ENCODE data around the gene TMEM163.

The TMEM163 gene

DNA sequence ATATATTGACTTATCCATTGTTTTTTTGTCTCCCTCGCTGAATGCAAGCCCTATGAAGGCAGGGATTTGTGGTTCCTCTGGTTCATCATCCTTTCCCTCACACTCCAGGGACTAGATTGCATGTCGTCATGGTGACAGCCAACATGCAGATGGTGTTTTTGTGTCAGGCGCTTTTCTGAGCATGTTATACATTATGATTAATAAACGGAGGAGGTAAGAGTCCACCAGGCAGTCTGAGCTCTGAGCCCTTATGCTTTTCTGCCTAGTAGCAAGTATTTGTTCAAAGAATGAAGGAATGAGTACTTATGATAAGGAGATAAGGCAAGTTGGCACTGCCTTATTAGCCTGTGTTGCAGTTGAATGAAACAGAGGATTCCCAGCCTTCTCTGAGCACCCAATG is 283.3 kb downstream of the TMEM163 start:
- no peaks in the 10 kb centered on the region for H3K27me3 ChIP-seq
- TF ChIP-seq, protein P1, sequence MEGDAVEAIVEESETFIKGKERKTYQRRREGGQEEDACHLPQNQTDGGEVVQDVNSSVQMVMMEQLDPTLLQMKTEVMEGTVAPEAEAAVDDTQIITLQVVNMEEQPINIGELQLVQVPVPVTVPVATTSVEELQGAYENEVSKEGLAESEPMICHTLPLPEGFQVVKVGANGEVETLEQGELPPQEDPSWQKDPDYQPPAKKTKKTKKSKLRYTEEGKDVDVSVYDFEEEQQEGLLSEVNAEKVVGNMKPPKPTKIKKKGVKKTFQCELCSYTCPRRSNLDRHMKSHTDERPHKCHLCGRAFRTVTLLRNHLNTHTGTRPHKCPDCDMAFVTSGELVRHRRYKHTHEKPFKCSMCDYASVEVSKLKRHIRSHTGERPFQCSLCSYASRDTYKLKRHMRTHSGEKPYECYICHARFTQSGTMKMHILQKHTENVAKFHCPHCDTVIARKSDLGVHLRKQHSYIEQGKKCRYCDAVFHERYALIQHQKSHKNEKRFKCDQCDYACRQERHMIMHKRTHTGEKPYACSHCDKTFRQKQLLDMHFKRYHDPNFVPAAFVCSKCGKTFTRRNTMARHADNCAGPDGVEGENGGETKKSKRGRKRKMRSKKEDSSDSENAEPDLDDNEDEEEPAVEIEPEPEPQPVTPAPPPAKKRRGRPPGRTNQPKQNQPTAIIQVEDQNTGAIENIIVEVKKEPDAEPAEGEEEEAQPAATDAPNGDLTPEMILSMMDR (IDR thresholded peaks at IDR 0.05), result no peak
- no peaks in the 10 kb centered on the region for H3K4me1 ChIP-seq
- peaks cover 5 to 38% (median 5%) of the 10 kb centered on the region in 3 donors for H3K36me3 ChIP-seq
- H3K27ac ChIP-seq, result no peak overlapping the region
- intact Hi-C loops (cut with DNase I; ENCODE audit: low total_unique reads), result no loop called here
- H3K4me3 ChIP-seq, result no peak overlapping the region
- DNase-seq, result no peak
- H3K9me3 ChIP-seq, result no peaks in the 10 kb centered on the region

DNA sequence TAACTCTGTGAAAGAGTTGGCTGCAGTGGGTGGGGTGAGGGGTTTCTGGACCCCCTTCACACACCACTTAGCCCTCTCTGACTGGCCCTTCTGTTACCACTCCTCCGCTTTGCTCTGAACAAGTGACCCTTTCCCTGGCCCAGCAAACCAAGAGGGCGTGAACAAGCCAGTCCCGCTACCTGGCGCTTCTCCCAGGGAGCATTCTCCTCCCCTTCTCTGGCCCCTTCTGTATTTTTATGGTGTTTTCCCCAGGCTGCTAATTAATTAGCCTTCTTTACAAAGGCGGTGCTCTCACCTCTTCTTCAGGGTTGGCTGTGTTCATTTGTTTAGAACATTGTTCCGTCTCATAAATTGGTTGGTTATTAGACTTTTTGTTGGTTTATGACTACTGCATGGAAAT is 284.8 kb downstream of the TMEM163 start:
- Histone ChIP-seq H3K9me3 (no peaks in the 10 kb centered on the region), H3K27ac (no peak overlapping the region), H3K27me3 (no peaks in the 10 kb centered on the region), H3K4me1 (no peaks in the 10 kb centered on the region), H3K36me3 (peaks cover 5 to 39% (median 8%) of the 10 kb centered on the region in 3 donors), H3K4me3 (no peak overlapping the region)
- intact Hi-C loops (cut with DNase I; ENCODE audit: low total_unique reads), result no loop called here
- TF ChIP-seq, protein P1 (IDR thresholded peaks at IDR 0.05), result no peak
- DNase-seq, result no peak

DNA sequence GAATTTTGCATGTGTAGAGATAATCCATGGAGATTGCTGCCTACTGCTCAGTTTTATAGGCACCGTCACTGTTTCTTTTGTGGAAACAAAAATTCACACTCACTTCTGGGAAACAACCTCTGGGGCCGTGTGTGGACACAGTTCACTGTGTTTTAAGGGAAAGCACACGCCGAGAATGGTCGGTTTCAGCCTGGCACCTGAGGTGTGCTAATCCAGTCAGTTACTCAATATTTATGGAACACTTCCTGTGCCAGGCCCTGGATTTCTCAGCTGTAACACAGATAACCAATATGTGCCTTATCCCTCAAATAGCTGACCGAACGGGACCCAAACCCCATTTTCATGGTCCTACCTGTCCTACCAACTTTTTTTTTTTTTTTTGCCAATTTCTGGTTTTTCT is 285.3 kb downstream of the TMEM163 start:
- H3K36me3 ChIP-seq, result peaks cover 5 to 39% (median 13%) of the 10 kb centered on the region in 3 donors
- TF ChIP-seq, protein P1 (IDR thresholded peaks at IDR 0.05), result no peak
- no peaks in the 10 kb centered on the region for H3K9me3 ChIP-seq
- no peaks in the 10 kb centered on the region for H3K27me3 ChIP-seq
- no peaks in the 10 kb centered on the region for H3K4me1 ChIP-seq
- no peak for DNase-seq
- intact Hi-C loops (cut with DNase I; ENCODE audit: low total_unique reads), result no loop called here
- no peak overlapping the region for H3K27ac ChIP-seq
- no peak overlapping the region for H3K4me3 ChIP-seq

DNA sequence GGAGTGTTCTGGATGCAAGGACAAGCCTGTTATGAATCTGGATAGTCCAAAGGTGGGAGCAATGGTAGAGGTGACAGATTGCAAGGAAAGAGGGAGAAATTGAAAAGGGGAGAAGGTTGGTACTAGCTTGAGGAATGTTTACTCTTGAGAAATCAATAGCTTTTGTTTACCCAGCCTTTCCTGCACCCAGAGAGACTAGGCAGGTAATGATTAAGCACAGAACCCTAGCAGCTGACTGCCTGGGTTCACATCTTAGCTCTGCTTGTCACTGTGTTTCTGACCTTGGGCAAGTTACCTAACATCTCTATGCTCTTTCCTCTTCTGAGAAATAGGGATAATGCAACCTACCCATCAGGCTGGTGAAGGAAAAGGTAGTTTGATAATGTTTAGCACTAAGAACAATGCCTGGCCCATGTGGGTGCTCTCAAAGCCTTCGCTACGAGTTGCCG is 286.3 kb downstream of the TMEM163 start:
- no peak overlapping the region for H3K4me3 ChIP-seq
- no peak overlapping the region for H3K27ac ChIP-seq
- TF ChIP-seq, protein P1 (IDR thresholded peaks at IDR 0.05), result no peak
- no peak for DNase-seq
- no peaks in the 10 kb centered on the region for H3K4me1 ChIP-seq
- intact Hi-C loops (cut with DNase I; ENCODE audit: low total_unique reads), result no loop called here
- H3K36me3 ChIP-seq, result peaks cover 5 to 49% (median 20%) of the 10 kb centered on the region in 3 donors
- no peaks in the 10 kb centered on the region for H3K27me3 ChIP-seq
- H3K9me3 ChIP-seq, result no peaks in the 10 kb centered on the region

DNA sequence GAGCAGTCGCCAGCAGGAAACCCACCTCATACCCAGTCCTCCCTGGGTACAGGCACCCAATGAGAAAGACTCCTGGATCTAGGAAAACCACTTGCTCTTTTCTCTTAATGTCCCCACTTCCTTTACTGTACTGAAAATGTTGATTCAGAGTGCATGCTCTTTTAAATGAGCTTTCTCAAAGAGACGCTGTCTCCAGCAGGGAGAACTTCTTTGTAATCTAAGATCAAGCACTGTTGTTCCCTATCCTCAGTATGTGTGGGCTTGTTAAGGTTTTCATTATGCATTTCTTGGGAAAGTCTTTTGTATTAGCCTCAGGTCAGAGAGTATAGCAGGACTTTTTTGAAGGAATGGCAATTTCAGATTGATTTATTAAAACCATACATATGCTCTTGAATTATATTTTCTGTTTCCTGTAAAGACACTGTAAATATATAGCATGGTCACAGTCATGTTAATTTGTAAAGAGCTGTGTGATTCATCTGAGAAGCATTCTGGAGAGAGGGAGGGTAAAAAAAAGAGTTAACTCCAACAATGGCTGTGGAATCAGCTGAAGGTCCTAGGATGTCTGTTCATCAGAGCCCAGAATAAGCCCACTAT is 286.9 kb downstream of the TMEM163 start:
- H3K36me3 ChIP-seq, result peaks cover 5 to 46% (median 20%) of the 10 kb centered on the region in 3 donors
- H3K27me3 ChIP-seq, result no peaks in the 10 kb centered on the region
- H3K4me3 ChIP-seq, result no peak overlapping the region
- H3K27ac ChIP-seq, result no peak overlapping the region
- DNase-seq, result no peak
- H3K4me1 ChIP-seq, result no peaks in the 10 kb centered on the region
- H3K9me3 ChIP-seq, result no peaks in the 10 kb centered on the region
- intact Hi-C loops (cut with DNase I; ENCODE audit: low total_unique reads), result no loop called here
- TF ChIP-seq, protein P1 (IDR thresholded peaks at IDR 0.05), result no peak
